K562 (cell line): ENCODE results near the gene SCFD2. TPM values are rescaled to one million over a fixed set of nuclear protein-coding genes. Genes with fewer than 3 reads are reported as not detected.

Source experiments
- ATAC-seq: fragments of 200-7000 bp; cut with Tn5 transposase; 3 replicates; pipeline ENCODE4 v1.9.1; 2020; ENCODE audit warnings: moderate library complexity
- BruUV-seq: library from RNA; stranded (reverse); fragments of 400-500 nt; replicated peaks from 2 replicates; lab custom pipeline; 2021; lab: Mats Ljungman, UMichigan
- CTCF ChIA-PET: fragments of 300-600 bp; formaldehyde crosslinking; extraction: SDS; loops from one replicate; lab custom pipeline; 2021; ENCODE audit warnings: low intra/inter-chr PET ratio; lab: Yijun Ruan, JAX
- POLR2A ChIA-PET: fragments of 300-600, 350-650 bp; sonication (Branson Sonifier 250); formaldehyde crosslinking; extraction: SDS; loops from one replicate; lab custom pipeline; 2021; ENCODE audit warnings: antibody characterized with exemption, inconsistent platforms; lab: Yijun Ruan, JAX
- DNase-seq, 4 experiments: peaks; one replicate each; pipeline versions ENCODE4 v3.0.0 to v3.0.0-alpha.2; 2011 to 2018; ENCODE audit warnings: low spot score in 3 of 4, mixed read lengths in 3 of 4; ENCODE audit errors: extremely low read depth in 1 of 4
- FAIRE-seq: peaks from 2 replicates; lab custom pipeline; 2011; peaks lifted over from hg19 to GRCh38; lab: Jason Lieb, UNC
- H2AFZ ChIP-seq: 2 replicates; pipeline ENCODE4 v1.6.0; 2011; ENCODE audit warnings: low read depth, low read length, control low read depth, inconsistent platforms
- H3K27ac ChIP-seq: fragments of 200-600 bp; 3 replicates; pipeline ENCODE4 v1.8.0; 2011; ENCODE audit warnings: low read depth, mild to moderate bottlenecking, control low read depth, inconsistent platforms, low read length, moderate library complexity, mixed read lengths; ENCODE audit errors: extremely low read depth
- H3K27me3 ChIP-seq, 2 experiments: fragments of 300-600 bp in 1 of 2; 2 replicates in 1 of 2; 3 replicates in 1 of 2; pipeline versions ENCODE4 v1.6.0 to v1.8.0; 2011; ENCODE audit warnings: inconsistent platforms in 2 of 2, low read length in 2 of 2, mild to moderate bottlenecking in 1 of 2, mixed read lengths in 1 of 2, moderate library complexity in 1 of 2; ENCODE audit not compliant: control insufficient read depth in 2 of 2, insufficient read depth in 2 of 2
- H3K36me3 ChIP-seq: fragments of 300-600 bp; 3 replicates; pipeline ENCODE4 v1.8.0; 2011; ENCODE audit warnings: mild to moderate bottlenecking, low read length, inconsistent platforms; ENCODE audit not compliant: control insufficient read depth, insufficient read depth
- H3K4me1 ChIP-seq, 2 experiments: fragments of 200-600 bp in 1 of 2; replicated peaks in 1 of 2; 2 replicates in 1 of 2; 3 replicates in 1 of 2; pipeline versions ENCODE4 v1.5.1 to v1.8.0; 2011; ENCODE audit warnings: inconsistent platforms in 2 of 2, low read length in 2 of 2, mild to moderate bottlenecking in 1 of 2, mixed read lengths in 1 of 2, moderate library complexity in 1 of 2; ENCODE audit not compliant: control insufficient read depth in 2 of 2, insufficient read depth in 2 of 2
- H3K4me2 ChIP-seq: 2 replicates; pipeline ENCODE4 v1.6.1; 2011; ENCODE audit warnings: low read length, control low read depth, inconsistent platforms, mixed read lengths; ENCODE audit not compliant: insufficient read depth
- H3K4me3 ChIP-seq: fragments of 200-600 bp; sonication (generic), shearing (Covaris generic); 2 replicates; pipeline ENCODE4 v1.5.1; 2016; ENCODE audit warnings: control low read depth, inconsistent platforms
- H3K79me2 ChIP-seq: fragments of 200-600 bp; 3 replicates; pipeline ENCODE4 v1.8.0; 2011; ENCODE audit warnings: low read length, inconsistent platforms; ENCODE audit not compliant: control insufficient read depth, insufficient read depth
- H3K9ac ChIP-seq, 2 experiments: 2 replicates each; pipeline versions ENCODE4 v1.6.0 to v1.6.1; 2011; ENCODE audit warnings: low read depth in 2 of 2, low read length in 2 of 2, control low read depth in 1 of 2, inconsistent platforms in 1 of 2, mild to moderate bottlenecking in 1 of 2, mixed read lengths in 1 of 2; ENCODE audit not compliant: insufficient read depth in 1 of 2
- H3K9me1 ChIP-seq: one replicate; pipeline ENCODE4 v1.6.0; 2011; ENCODE audit warnings: inconsistent platforms, mild to moderate bottlenecking, low read length, moderate library complexity; ENCODE audit not compliant: control insufficient read depth, insufficient read depth
- H3K9me3 ChIP-seq: replicated peaks from 2 replicates; pipeline ENCODE4 v1.5.1; 2011; ENCODE audit warnings: low read depth, low read length, inconsistent platforms; ENCODE audit not compliant: control insufficient read depth, insufficient read depth
- H4K20me1 ChIP-seq: replicated peaks from 2 replicates; pipeline ENCODE4 v1.6.1; 2011; ENCODE audit warnings: low read length, inconsistent platforms, mixed read lengths; ENCODE audit not compliant: control insufficient read depth, insufficient read depth
- CBFA2T3 ChIP-seq: fragments of 450-650 bp; IDR thresholded peaks from 2 replicates; pipeline ENCODE4 v1.6.1; 2017
- EGR1 ChIP-seq: fragments of 450-650 bp; conservative IDR thresholded peaks from 2 replicates; pipeline ENCODE4 v1.6.1; 2017; ENCODE audit warnings: mild to moderate bottlenecking
- NUFIP1 ChIP-seq: fragments of 450-650 bp; IDR thresholded peaks from 2 replicates; pipeline ENCODE4 v1.6.1; 2018; ENCODE audit not compliant: partially characterized antibody
- ZNF121 ChIP-seq: sonication (generic); formaldehyde crosslinking; conservative IDR thresholded peaks from 2 replicates; pipeline ENCODE4 v1.8.0; 2022; ENCODE audit warnings: missing genetic modification reagents
- ZNF311 ChIP-seq: fragments of 250-450 bp; sonication (Bioruptor Pico); IDR thresholded peaks from 2 replicates; pipeline ENCODE4 v1.4.0; 2020; ENCODE audit warnings: mild to moderate bottlenecking, moderate library complexity
- ZNF57 ChIP-seq: fragments of 450-650 bp; formaldehyde crosslinking; IDR thresholded peaks from 2 replicates; pipeline ENCODE4 v1.4.0; 2020; ENCODE audit warnings: mild to moderate bottlenecking, moderate library complexity
- ZNF644 ChIP-seq: fragments of 200-800 bp; sonication (Bioruptor generic); IDR thresholded peaks from 2 replicates; pipeline ENCODE4 v1.6.1; 2016; ENCODE audit warnings: low read depth, missing genetic modification characterization, missing compliant biosample characterization
- ZNF785 ChIP-seq: fragments of 250-450 bp; sonication (Bioruptor Pico); IDR thresholded peaks from 2 replicates; pipeline ENCODE4 v1.4.0; 2020; ENCODE audit warnings: mild to moderate bottlenecking
- WGBS: fragments of 100-300 bp; shearing (Covaris generic); methylation state at CpG from one replicate; pipeline ENCODE4 v1.1.6; 2016; ENCODE audit warnings: low coverage, mixed read lengths; ENCODE audit not compliant: insufficient coverage; ENCODE audit errors: missing lambda C conversion rate; 5-methylcytosine and 5-hydroxymethylcytosine counted together
- in situ Hi-C: fragments of 300-500 bp; cut with MboI; formaldehyde crosslinking; loops from 4 replicates; pipeline ENCODE4 v1.15.0; 2018; ENCODE audit warnings: inconsistent platforms, mixed read lengths
- intact Hi-C: fragments of 100-400 bp; cut with micrococcal nuclease; formaldehyde crosslinking; loops from 2 replicates; pipeline ENCODE4 v1.14.2; 2022
- polyA plus RNA-seq, 8 experiments: library from polyadenylated mRNA; depleted of rRNA in 4 of 8; stranded (reverse) in 5 of 8; unstranded in 3 of 8; fragments of >200 nt; fragmentation: Nextera tagmentation in 2 of 8; fragmentation: Illumina TruSeq in 1 of 8; extraction: Ambion mirVana in 2 of 8; extraction: Trizol in 1 of 8; gene quantifications; 2 replicates each; pipeline versions ENCODE4 v1.2.1 to v1.2.3, GENCODE V29; 2011 to 2014; ENCODE audit warnings: inconsistent platforms in 1 of 8, missing spikeins in 1 of 8
- total RNA-seq, 7 experiments: library from RNA; depleted of rRNA in 6 of 7; stranded (reverse); fragments of >200 nt in 6 of 7; fragmentation: Illumina TruSeq in 2 of 7; extraction: Trizol in 2 of 7; gene quantifications; 2 replicates each; pipeline versions ENCODE4 v1.2.1 to v1.2.3, GENCODE V29; 2011 to 2021; ENCODE audit warnings: low replicate concordance in 1 of 7
- TF ChIP-seq, protein P1 (sequence below): sonication (generic); formaldehyde crosslinking; IDR thresholded peaks from 2 replicates; pipeline ENCODE4 v1.8.0; 2022; ENCODE audit warnings: mild to moderate bottlenecking, missing genetic modification reagents, borderline replicate concordance
- TF ChIP-seq, protein P2 (sequence below): IDR thresholded peaks from 2 replicates; pipeline ENCODE4 v1.6.1; 2014; ENCODE audit warnings: antibody characterized with exemption
- TF ChIP-seq, protein P3 (sequence below): sonication (generic); IDR thresholded peaks from 2 replicates; pipeline ENCODE4 v1.6.1; 2016
- TF ChIP-seq, protein P4 (sequence below): fragments of 250-450 bp; sonication (Bioruptor Pico); IDR thresholded peaks from 2 replicates; pipeline ENCODE4 v1.8.0; 2022; ENCODE audit warnings: moderate library complexity, mild to moderate bottlenecking, inconsistent platforms

The SCFD2 gene
- total and polyA plus RNA-seq, 9 of the 15 experiments (the other 6 are each of a cell fraction or from before 2014, with no cell fraction given): 5.7 to 30.3 (median 22.8) TPM

- H3K9me3 ChIP-seq: no peaks in the 10 kb centered on the region
- CTCF ChIA-PET: no interaction called here
- H3K36me3 ChIP-seq: no peaks in the 10 kb centered on the region
- 100% methylated on average over 1 of the region's 1 CpG for WGBS
- FAIRE-seq: no peak
- no peak overlapping the region for H3K27ac ChIP-seq
- no peaks in the 10 kb centered on the region for H3K4me1 ChIP-seq
- H2AFZ ChIP-seq: no peak overlapping the region
- no TSS peak for BruUV-seq
- DNase-seq: no peak
- no peak overlapping the region for H3K4me3 ChIP-seq
- in situ Hi-C loops: no loop called here
- no peak for TF ChIP-seq CBFA2T3
- no peak for TF ChIP-seq ZNF785 (CRISPR knock-in tag)
- TF ChIP-seq NUFIP1: no peak
- no peak for TF ChIP-seq EGR1
- TF ChIP-seq, protein P1, sequence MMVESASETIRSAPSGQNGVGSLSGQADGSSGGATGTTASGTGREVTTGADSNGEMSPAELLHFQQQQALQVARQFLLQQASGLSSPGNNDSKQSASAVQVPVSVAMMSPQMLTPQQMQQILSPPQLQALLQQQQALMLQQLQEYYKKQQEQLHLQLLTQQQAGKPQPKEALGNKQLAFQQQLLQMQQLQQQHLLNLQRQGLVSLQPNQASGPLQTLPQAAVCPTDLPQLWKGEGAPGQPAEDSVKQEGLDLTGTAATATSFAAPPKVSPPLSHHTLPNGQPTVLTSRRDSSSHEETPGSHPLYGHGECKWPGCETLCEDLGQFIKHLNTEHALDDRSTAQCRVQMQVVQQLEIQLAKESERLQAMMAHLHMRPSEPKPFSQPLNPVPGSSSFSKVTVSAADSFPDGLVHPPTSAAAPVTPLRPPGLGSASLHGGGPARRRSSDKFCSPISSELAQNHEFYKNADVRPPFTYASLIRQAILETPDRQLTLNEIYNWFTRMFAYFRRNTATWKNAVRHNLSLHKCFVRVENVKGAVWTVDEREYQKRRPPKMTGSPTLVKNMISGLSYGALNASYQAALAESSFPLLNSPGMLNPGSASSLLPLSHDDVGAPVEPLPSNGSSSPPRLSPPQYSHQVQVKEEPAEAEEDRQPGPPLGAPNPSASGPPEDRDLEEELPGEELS (CRISPR knock-in tag): no peak
- TF ChIP-seq, protein P2, sequence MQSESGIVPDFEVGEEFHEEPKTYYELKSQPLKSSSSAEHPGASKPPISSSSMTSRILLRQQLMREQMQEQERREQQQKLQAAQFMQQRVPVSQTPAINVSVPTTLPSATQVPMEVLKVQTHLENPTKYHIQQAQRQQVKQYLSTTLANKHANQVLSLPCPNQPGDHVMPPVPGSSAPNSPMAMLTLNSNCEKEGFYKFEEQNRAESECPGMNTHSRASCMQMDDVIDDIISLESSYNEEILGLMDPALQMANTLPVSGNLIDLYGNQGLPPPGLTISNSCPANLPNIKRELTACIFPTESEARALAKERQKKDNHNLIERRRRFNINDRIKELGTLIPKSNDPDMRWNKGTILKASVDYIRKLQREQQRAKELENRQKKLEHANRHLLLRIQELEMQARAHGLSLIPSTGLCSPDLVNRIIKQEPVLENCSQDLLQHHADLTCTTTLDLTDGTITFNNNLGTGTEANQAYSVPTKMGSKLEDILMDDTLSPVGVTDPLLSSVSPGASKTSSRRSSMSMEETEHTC: no peak
- no peak for TF ChIP-seq ZNF121
- TF ChIP-seq ZNF644 (tag): no peak
- TF ChIP-seq, protein P3, sequence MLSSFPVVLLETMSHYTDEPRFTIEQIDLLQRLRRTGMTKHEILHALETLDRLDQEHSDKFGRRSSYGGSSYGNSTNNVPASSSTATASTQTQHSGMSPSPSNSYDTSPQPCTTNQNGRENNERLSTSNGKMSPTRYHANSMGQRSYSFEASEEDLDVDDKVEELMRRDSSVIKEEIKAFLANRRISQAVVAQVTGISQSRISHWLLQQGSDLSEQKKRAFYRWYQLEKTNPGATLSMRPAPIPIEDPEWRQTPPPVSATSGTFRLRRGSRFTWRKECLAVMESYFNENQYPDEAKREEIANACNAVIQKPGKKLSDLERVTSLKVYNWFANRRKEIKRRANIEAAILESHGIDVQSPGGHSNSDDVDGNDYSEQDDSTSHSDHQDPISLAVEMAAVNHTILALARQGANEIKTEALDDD: no peak
- no peak for TF ChIP-seq ZNF311 (CRISPR knock-in tag)
- TF ChIP-seq, protein P4, sequence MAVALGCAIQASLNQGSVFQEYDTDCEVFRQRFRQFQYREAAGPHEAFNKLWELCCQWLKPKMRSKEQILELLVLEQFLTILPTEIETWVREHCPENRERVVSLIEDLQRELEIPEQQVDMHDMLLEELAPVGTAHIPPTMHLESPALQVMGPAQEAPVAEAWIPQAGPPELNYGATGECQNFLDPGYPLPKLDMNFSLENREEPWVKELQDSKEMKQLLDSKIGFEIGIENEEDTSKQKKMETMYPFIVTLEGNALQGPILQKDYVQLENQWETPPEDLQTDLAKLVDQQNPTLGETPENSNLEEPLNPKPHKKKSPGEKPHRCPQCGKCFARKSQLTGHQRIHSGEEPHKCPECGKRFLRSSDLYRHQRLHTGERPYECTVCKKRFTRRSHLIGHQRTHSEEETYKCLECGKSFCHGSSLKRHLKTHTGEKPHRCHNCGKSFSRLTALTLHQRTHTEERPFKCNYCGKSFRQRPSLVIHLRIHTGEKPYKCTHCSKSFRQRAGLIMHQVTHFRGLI (CRISPR knock-in tag): no peak
- no peak for TF ChIP-seq ZNF57
- H4K20me1 ChIP-seq: no peaks in the 10 kb centered on the region
- H3K9me1 ChIP-seq: no peaks in the 10 kb centered on the region
- H3K79me2 ChIP-seq: no peaks in the 10 kb centered on the region
- no peak overlapping the region for H3K9ac ChIP-seq
- no peaks in the 10 kb centered on the region for H3K27me3 ChIP-seq
- intact Hi-C loops: no loop called here
- ATAC-seq: no peak
- POLR2A ChIA-PET: no interaction called here
- no peak overlapping the region for H3K4me2 ChIP-seq
These were observed 192.3 kb downstream of the SCFD2 start for GRCh38 chr4:53173576-53173975.
